WERI-Rb-1 (cell line): ENCODE data around the gene OR8B4.
A peak's percentile ranks its signal among the peaks of the same experiment; 100 is the strongest.

ENCODE experiments used
- DNase-seq: peaks from one replicate; pipeline ENCODE4 v3.0.0-alpha.2; 2020
- H3K27ac ChIP-seq: fragments of 250-450 bp; sonication (Bioruptor Pico); 2 replicates; pipeline ENCODE4 v1.5.1; 2020; ENCODE audit warnings: mild to moderate bottlenecking, moderate library complexity
- H3K27me3 ChIP-seq: fragments of 250-450 bp; sonication (Bioruptor Pico); 2 replicates; pipeline ENCODE4 v1.5.1; 2021; ENCODE audit warnings: mild to moderate bottlenecking, low read depth, moderate library complexity; ENCODE audit not compliant: insufficient read depth, severe bottlenecking
- H3K36me3 ChIP-seq: fragments of 250-450 bp; sonication (Bioruptor Pico); 2 replicates; pipeline ENCODE4 v1.5.1; 2020; ENCODE audit warnings: mild to moderate bottlenecking, moderate library complexity
- H3K4me3 ChIP-seq: 2 replicates; pipeline ENCODE4 v1.5.1; 2011; ENCODE audit warnings: low read depth, mild to moderate bottlenecking, control low read depth, low read length
- H3K9me3 ChIP-seq: fragments of 250-450 bp; sonication (Bioruptor Pico); 2 replicates; pipeline ENCODE4 v1.5.1; 2021; ENCODE audit warnings: mild to moderate bottlenecking, moderate library complexity; ENCODE audit not compliant: severe bottlenecking
- CTCF ChIP-seq: IDR thresholded peaks from 2 replicates; pipeline ENCODE4 v1.5.1; 2011; ENCODE audit warnings: low read depth, mild to moderate bottlenecking, control low read depth, inconsistent platforms, low read length

The OR8B4 gene

GRCh38 chr11:124441081-124441480, 16.4 kb upstream of the OR8B4 start:
- no peaks in the 10 kb centered on the region for H3K27me3 ChIP-seq
- TF ChIP-seq CTCF = no peak
- no peak for DNase-seq

GRCh38 chr11:124440608-124441007, 15.9 kb upstream of the OR8B4 start:
- H3K9me3 ChIP-seq = no peaks in the 10 kb centered on the region
- H3K27ac ChIP-seq = no peak overlapping the region
- TF ChIP-seq CTCF = no peak
- H3K4me3 ChIP-seq = no peak overlapping the region
- no peaks in the 10 kb centered on the region for H3K36me3 ChIP-seq
- no peak for DNase-seq
- H3K27me3 ChIP-seq = no peaks in the 10 kb centered on the region

More at GRCh38 chr11:124441081-124441480, 16.4 kb upstream of the OR8B4 start:
- Histone ChIP-seq H3K9me3 (no peaks in the 10 kb centered on the region), H3K36me3 (no peaks in the 10 kb centered on the region), H3K27ac (no peak overlapping the region), H3K4me3 (no peak overlapping the region)

GRCh38 chr11:124434699-124435098, 10.0 kb upstream of the OR8B4 start:
- no peak for DNase-seq
- no peak overlapping the region for H3K4me3 ChIP-seq
- peaks cover 3% of the 10 kb centered on the region for H3K9me3 ChIP-seq
- no peaks in the 10 kb centered on the region for H3K36me3 ChIP-seq
- no peaks in the 10 kb centered on the region for H3K27me3 ChIP-seq
- no peak for TF ChIP-seq CTCF
- no peak overlapping the region for H3K27ac ChIP-seq

GRCh38 chr11:124429599-124429998, 4.9 kb upstream of the OR8B4 start:
- DNase-seq = no peak
- Histone ChIP-seq H3K27me3 (peaks cover 2% of the 10 kb centered on the region), H3K36me3 (no peaks in the 10 kb centered on the region), H3K9me3 (peaks cover 4% of the 10 kb centered on the region), H3K27ac (no peak overlapping the region), H3K4me3 (no peak overlapping the region)
- no peak for TF ChIP-seq CTCF

GRCh38 chr11:124421043-124421442, 3.6 kb downstream of the OR8B4 start:
- no peak for DNase-seq
- TF ChIP-seq CTCF = no peak
- H3K27ac ChIP-seq = no peak overlapping the region
- H3K27me3 ChIP-seq = no peaks in the 10 kb centered on the region
- no peak overlapping the region for H3K4me3 ChIP-seq
- H3K36me3 ChIP-seq = no peaks in the 10 kb centered on the region
- H3K9me3 ChIP-seq = no peaks in the 10 kb centered on the region

GRCh38 chr11:124415356-124415923, 9.2 kb downstream of the OR8B4 start:
- no peak for DNase-seq
- H3K27ac ChIP-seq = no peak overlapping the region
- no peak overlapping the region for H3K4me3 ChIP-seq
- H3K27me3 ChIP-seq = no peaks in the 10 kb centered on the region
- H3K9me3 ChIP-seq = no peaks in the 10 kb centered on the region
- peak; percentile 55; the same call in 1 of the 2 replicates for TF ChIP-seq CTCF
- no peaks in the 10 kb centered on the region for H3K36me3 ChIP-seq
